NB4 (cell line): Measurements from ENCODE around the gene SERPINB12.

ENCODE experiments used
- MYC ChIP-seq: IDR thresholded peaks from 2 replicates; pipeline ENCODE4 v1.6.1; 2011; ENCODE audit warnings: low read depth, low read length
- POLR2A ChIP-seq: IDR thresholded peaks from 2 replicates; pipeline ENCODE4 v1.6.1; 2011; ENCODE audit warnings: mild to moderate bottlenecking; ENCODE audit not compliant: insufficient read length; ENCODE audit errors: extremely low read depth
- TF ChIP-seq, protein P1 (sequence below): IDR thresholded peaks from one replicate; pipeline ENCODE4 v1.5.1; 2012; ENCODE audit warnings: low read depth, low read length
- TF ChIP-seq, protein P2 (sequence below): IDR thresholded peaks from 2 replicates; pipeline ENCODE4 v1.6.1; 2011; ENCODE audit warnings: low read depth, low read length

DNA sequence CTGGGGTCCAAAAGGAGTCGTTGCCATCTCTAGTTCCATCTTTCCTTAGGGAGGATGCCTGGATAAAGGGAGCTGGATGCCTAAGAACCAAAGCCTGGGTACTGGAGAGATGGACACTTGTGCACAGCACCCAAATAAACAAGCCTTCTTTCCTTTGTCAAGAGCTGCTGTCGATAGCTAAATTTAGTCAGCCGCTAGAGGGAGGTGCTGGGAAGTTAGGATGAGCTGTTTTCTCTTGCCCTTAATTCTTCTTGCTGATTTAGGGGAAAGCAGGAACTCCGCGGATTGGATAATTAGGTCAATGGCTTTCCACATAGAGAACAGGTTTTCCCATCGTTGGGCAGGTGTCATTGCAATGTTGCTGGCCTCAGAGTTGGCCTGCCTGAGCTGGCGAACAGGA is 30.9 kb upstream of the SERPINB12 start:
- TF ChIP-seq, protein P1, sequence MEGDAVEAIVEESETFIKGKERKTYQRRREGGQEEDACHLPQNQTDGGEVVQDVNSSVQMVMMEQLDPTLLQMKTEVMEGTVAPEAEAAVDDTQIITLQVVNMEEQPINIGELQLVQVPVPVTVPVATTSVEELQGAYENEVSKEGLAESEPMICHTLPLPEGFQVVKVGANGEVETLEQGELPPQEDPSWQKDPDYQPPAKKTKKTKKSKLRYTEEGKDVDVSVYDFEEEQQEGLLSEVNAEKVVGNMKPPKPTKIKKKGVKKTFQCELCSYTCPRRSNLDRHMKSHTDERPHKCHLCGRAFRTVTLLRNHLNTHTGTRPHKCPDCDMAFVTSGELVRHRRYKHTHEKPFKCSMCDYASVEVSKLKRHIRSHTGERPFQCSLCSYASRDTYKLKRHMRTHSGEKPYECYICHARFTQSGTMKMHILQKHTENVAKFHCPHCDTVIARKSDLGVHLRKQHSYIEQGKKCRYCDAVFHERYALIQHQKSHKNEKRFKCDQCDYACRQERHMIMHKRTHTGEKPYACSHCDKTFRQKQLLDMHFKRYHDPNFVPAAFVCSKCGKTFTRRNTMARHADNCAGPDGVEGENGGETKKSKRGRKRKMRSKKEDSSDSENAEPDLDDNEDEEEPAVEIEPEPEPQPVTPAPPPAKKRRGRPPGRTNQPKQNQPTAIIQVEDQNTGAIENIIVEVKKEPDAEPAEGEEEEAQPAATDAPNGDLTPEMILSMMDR: no peak
- TF ChIP-seq POLR2A: no peak
- TF ChIP-seq, protein P2, sequence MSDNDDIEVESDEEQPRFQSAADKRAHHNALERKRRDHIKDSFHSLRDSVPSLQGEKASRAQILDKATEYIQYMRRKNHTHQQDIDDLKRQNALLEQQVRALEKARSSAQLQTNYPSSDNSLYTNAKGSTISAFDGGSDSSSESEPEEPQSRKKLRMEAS: no peak
- no peak for TF ChIP-seq MYC
